ENCODE data around the gene PLXNA4.

PLXNA4 gene

DNA sequence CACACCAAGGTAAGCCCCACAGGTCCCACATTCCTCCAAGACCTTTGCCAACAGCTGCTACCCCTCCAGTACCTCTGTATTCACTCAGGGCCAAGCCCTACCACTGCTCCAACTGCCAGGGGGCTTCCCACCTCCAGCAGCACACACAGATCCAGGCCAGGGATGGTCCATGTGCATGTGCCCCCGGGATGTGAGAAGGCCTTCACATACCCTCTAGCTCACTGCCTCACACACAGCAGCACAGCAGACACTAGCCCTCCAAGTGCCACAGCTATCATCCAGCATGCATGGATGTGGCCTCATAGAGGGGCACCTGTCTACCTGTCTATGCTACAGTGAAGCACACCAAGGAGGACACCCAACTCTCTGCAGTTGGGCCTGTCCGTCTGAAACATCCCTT, 488.8 kb downstream of the PLXNA4 start:
- Histone ChIP-seq H3K36me3 (ENCODE audit: control insufficient read depth, low read length) (no peaks in the 10 kb centered on the region), H3K9me3 (ENCODE audit: control insufficient read depth, insufficient read depth, low read length) (no peaks in the 10 kb centered on the region), H3F3A (ENCODE audit: control insufficient read depth, insufficient read depth) (no peaks in the 10 kb centered on the region), H3K4me1 (ENCODE audit: control insufficient read depth, low read length) (no peaks in the 10 kb centered on the region), H3K27me3 (ENCODE audit: control insufficient read depth, low read length) (no peaks in the 10 kb centered on the region), H3K9me2 (replicated peaks; ENCODE audit: control insufficient read depth, low read length) (no peaks in the 10 kb centered on the region), H3K4me2 (ENCODE audit: low read length) (no peak overlapping the region), H3K27ac (ENCODE audit: low read depth, low read length) (no peak overlapping the region), H3K79me2 (ENCODE audit: control insufficient read depth, low read length) (no peaks in the 10 kb centered on the region), H3K4me3 (ENCODE audit: low read length) (no peak overlapping the region), H4K20me1 (ENCODE audit: control insufficient read depth, insufficient read depth, low read depth, low read length) (no peaks in the 10 kb centered on the region)
- TF ChIP-seq, protein P1, sequence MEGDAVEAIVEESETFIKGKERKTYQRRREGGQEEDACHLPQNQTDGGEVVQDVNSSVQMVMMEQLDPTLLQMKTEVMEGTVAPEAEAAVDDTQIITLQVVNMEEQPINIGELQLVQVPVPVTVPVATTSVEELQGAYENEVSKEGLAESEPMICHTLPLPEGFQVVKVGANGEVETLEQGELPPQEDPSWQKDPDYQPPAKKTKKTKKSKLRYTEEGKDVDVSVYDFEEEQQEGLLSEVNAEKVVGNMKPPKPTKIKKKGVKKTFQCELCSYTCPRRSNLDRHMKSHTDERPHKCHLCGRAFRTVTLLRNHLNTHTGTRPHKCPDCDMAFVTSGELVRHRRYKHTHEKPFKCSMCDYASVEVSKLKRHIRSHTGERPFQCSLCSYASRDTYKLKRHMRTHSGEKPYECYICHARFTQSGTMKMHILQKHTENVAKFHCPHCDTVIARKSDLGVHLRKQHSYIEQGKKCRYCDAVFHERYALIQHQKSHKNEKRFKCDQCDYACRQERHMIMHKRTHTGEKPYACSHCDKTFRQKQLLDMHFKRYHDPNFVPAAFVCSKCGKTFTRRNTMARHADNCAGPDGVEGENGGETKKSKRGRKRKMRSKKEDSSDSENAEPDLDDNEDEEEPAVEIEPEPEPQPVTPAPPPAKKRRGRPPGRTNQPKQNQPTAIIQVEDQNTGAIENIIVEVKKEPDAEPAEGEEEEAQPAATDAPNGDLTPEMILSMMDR (IDR thresholded peaks at IDR 0.05; ENCODE audit: low read depth, low read length, poor library complexity, severe bottlenecking), result no peak
- no peak for TF ChIP-seq EZH2phosphoT487 (IDR thresholded peaks at IDR 0.05; ENCODE audit: borderline replicate concordance, low read length)

DNA sequence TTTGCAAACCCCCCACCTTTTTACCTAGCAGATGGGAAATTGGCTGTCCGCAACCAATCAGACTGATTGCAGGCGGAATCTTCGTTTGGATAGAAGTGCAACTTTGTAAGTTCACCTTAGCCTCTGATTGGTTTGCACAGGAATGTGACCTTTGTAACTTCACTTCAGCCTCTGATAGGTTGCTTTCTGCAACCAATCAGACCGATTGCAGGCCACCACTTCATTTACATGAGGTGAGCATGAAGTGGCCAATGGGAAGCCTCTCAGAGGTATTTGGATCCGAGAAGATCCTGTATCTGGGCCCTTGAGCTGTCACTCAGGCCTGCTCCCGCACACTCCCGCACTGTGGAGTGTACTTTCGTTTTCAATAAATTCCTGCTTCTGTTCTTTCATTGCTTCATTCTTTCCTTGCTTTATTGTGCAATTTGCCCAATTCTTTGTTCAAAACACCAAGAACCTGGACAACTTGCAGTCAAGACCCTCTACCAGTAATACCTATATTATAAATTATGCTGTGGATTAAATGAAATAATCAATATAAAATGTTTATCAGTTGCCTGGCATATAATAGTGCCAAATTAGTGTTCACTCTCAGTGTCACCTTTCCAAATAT, 491.4 kb downstream of the PLXNA4 start:
- Histone ChIP-seq H3F3A (ENCODE audit: control insufficient read depth, insufficient read depth) (no peaks in the 10 kb centered on the region), H3K79me2 (ENCODE audit: control insufficient read depth, low read length) (no peaks in the 10 kb centered on the region), H3K27ac (ENCODE audit: low read depth, low read length) (no peak overlapping the region), H3K9me3 (ENCODE audit: control insufficient read depth, insufficient read depth, low read length) (no peaks in the 10 kb centered on the region), H3K4me1 (ENCODE audit: control insufficient read depth, low read length) (no peaks in the 10 kb centered on the region), H3K4me2 (ENCODE audit: low read length) (no peak overlapping the region), H3K9me2 (replicated peaks; ENCODE audit: control insufficient read depth, low read length) (no peaks in the 10 kb centered on the region), H3K36me3 (ENCODE audit: control insufficient read depth, low read length) (no peaks in the 10 kb centered on the region), H4K20me1 (ENCODE audit: control insufficient read depth, insufficient read depth, low read depth, low read length) (no peaks in the 10 kb centered on the region), H3K4me3 (ENCODE audit: low read length) (no peak overlapping the region), H3K27me3 (ENCODE audit: control insufficient read depth, low read length) (no peaks in the 10 kb centered on the region; the same call in 1 of the 2 replicates)
- no peak for TF ChIP-seq EZH2phosphoT487 (IDR thresholded peaks at IDR 0.05; ENCODE audit: borderline replicate concordance, low read length)
- TF ChIP-seq, protein P1 (IDR thresholded peaks at IDR 0.05; ENCODE audit: low read depth, low read length, poor library complexity, severe bottlenecking), result no peak

DNA sequence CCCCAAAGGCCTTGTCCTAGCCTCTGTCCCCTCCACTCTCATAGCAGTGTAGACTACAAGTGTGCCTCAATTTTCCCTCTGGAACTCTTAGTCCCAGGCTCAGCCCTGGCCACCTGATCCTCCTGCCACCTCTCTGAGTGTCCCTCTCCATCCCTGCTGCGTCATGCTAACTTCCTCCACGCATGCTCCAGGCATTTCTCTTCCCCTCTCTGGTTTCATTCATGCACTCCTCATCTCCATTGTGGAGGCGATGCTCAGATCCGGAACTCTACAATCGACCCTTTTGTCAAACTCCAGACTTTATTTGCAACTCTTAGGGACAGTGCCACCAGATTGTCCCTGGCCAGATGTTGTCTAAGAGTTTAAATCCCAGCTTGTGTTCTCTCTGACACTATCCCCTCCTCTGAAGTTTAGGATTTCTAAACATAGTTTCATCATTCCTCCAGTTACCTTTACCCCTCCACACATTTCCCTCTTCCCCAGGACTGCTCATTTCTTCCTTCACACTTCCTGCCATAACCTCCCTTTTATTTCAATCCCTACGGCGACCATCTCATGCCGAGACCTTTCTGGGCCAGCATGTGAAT, 492.6 kb downstream of the PLXNA4 start:
- H3F3A ChIP-seq (ENCODE audit: control insufficient read depth, insufficient read depth), result no peaks in the 10 kb centered on the region
- no peak overlapping the region for H3K4me3 ChIP-seq (ENCODE audit: low read length)
- TF ChIP-seq, protein P1 (IDR thresholded peaks at IDR 0.05; ENCODE audit: low read depth, low read length, poor library complexity, severe bottlenecking), result no peak
- no peak for TF ChIP-seq EZH2phosphoT487 (IDR thresholded peaks at IDR 0.05; ENCODE audit: borderline replicate concordance, low read length)
- H3K27ac ChIP-seq (ENCODE audit: low read depth, low read length), result no peak overlapping the region
- no peaks in the 10 kb centered on the region for H3K79me2 ChIP-seq (ENCODE audit: control insufficient read depth, low read length)
- no peaks in the 10 kb centered on the region for H3K4me1 ChIP-seq (ENCODE audit: control insufficient read depth, low read length)
- H3K27me3 ChIP-seq (ENCODE audit: control insufficient read depth, low read length), result no peaks in the 10 kb centered on the region; the same call in 1 of the 2 replicates
- no peaks in the 10 kb centered on the region for H3K9me3 ChIP-seq (ENCODE audit: control insufficient read depth, insufficient read depth, low read length)
- H3K36me3 ChIP-seq (ENCODE audit: control insufficient read depth, low read length), result no peaks in the 10 kb centered on the region
- no peak overlapping the region for H3K4me2 ChIP-seq (ENCODE audit: low read length)
- no peaks in the 10 kb centered on the region for H4K20me1 ChIP-seq (ENCODE audit: control insufficient read depth, insufficient read depth, low read depth, low read length)
- no peaks in the 10 kb centered on the region for H3K9me2 ChIP-seq (replicated peaks; ENCODE audit: control insufficient read depth, low read length)

All from DOHH2 (cell line).